ENCODE results near the gene EVX2. TPM values are rescaled to one million over a fixed set of nuclear protein-coding genes. Genes with fewer than 3 reads are reported as not detected.

Gene EVX2
- total and polyA plus RNA-seq, 2 of the 13 experiments (the other 11 are each of a cell fraction or from before 2014, with no cell fraction given), result not detected

- no peak for TF ChIP-seq RFXANK (CRISPR knock-in tag; IDR thresholded peaks at IDR 0.05)
- TF ChIP-seq SP2 (CRISPR knock-in tag; IDR thresholded peaks at IDR 0.05), result no peak
- TF ChIP-seq ZNF530 (CRISPR knock-in tag; IDR thresholded peaks at IDR 0.05; ENCODE audit: low read depth), result no peak
- TF ChIP-seq ARNT2 (CRISPR knock-in tag; IDR thresholded peaks at IDR 0.05; ENCODE audit: low read depth), result no peak
- no peak for TF ChIP-seq TRIM24 (CRISPR knock-in tag; IDR thresholded peaks at IDR 0.05)
- TF ChIP-seq STAG1 (CRISPR knock-in tag; IDR thresholded peaks at IDR 0.05), result peak; percentile 100
- TF ChIP-seq, protein P1, sequence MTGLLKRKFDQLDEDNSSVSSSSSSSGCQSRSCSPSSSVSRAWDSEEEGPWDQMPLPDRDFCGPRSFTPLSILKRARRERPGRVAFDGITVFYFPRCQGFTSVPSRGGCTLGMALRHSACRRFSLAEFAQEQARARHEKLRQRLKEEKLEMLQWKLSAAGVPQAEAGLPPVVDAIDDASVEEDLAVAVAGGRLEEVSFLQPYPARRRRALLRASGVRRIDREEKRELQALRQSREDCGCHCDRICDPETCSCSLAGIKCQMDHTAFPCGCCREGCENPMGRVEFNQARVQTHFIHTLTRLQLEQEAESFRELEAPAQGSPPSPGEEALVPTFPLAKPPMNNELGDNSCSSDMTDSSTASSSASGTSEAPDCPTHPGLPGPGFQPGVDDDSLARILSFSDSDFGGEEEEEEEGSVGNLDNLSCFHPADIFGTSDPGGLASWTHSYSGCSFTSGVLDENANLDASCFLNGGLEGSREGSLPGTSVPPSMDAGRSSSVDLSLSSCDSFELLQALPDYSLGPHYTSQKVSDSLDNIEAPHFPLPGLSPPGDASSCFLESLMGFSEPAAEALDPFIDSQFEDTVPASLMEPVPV (CRISPR knock-in tag; IDR thresholded peaks at IDR 0.05), result no peak
- TF ChIP-seq ZMYM4 (CRISPR knock-in tag; IDR thresholded peaks at IDR 0.05), result peak; percentile 35; the same call in 1 of the 2 replicates
- TF ChIP-seq POLR2G (IDR thresholded peaks at IDR 0.05; ENCODE audit: low read depth, low read length), result no peak
- TF ChIP-seq ZNF263 (CRISPR knock-in tag; IDR thresholded peaks at IDR 0.05), result no peak
- no peak for TF ChIP-seq RFX5 (IDR thresholded peaks at IDR 0.05; ENCODE audit: low read depth, low read length)
- no peak for TF ChIP-seq MAFF (IDR thresholded peaks at IDR 0.05; ENCODE audit: low read depth, low read length)
- TF ChIP-seq ZNF782 (CRISPR knock-in tag; IDR thresholded peaks at IDR 0.05; ENCODE audit: borderline replicate concordance), result no peak
- TF ChIP-seq ZNF12 (CRISPR knock-in tag; IDR thresholded peaks at IDR 0.05), result no peak
- no peak for TF ChIP-seq ZFP1 (CRISPR knock-in tag; IDR thresholded peaks at IDR 0.05)
- TF ChIP-seq FOSL2 (CRISPR knock-in tag; IDR thresholded peaks at IDR 0.05), result peak; percentile 41; the same call in 1 of the 2 replicates
- no peak for TF ChIP-seq ZNF737 (CRISPR knock-in tag; IDR thresholded peaks at IDR 0.05; ENCODE audit: borderline replicate concordance)
- TF ChIP-seq ZNF510 (CRISPR knock-in tag; IDR thresholded peaks at IDR 0.05; ENCODE audit: low read depth), result no peak
- TF ChIP-seq GLI4 (CRISPR knock-in tag; IDR thresholded peaks at IDR 0.05; ENCODE audit: borderline replicate concordance), result peak; percentile 49; the same call in 1 of the 2 replicates
- TF ChIP-seq TIGD3 (CRISPR knock-in tag; IDR thresholded peaks at IDR 0.05; ENCODE audit: borderline replicate concordance), result no peak
- TF ChIP-seq ZBTB20 (CRISPR knock-in tag; IDR thresholded peaks at IDR 0.05; ENCODE audit: borderline replicate concordance, low read depth), result no peak
- no peak for TF ChIP-seq ZNF652 (CRISPR knock-in tag; IDR thresholded peaks at IDR 0.05; ENCODE audit: borderline replicate concordance, low read depth)
- TF ChIP-seq ATF7-NPFF (CRISPR knock-in tag; IDR thresholded peaks at IDR 0.05; ENCODE audit: low read depth), result no peak
- TF ChIP-seq ADNP (CRISPR knock-in tag; IDR thresholded peaks at IDR 0.05), result no peak
- TF ChIP-seq HOXA5 (CRISPR knock-in tag; IDR thresholded peaks at IDR 0.05), result no peak
- no peak for TF ChIP-seq ARHGAP35 (CRISPR knock-in tag; IDR thresholded peaks at IDR 0.05; ENCODE audit: borderline replicate concordance)
- TF ChIP-seq ZNF576 (CRISPR knock-in tag; IDR thresholded peaks at IDR 0.05), result no peak
- no peak for TF ChIP-seq JUN (CRISPR knock-in tag; IDR thresholded peaks at IDR 0.05)
- TF ChIP-seq KLF11 (CRISPR knock-in tag; IDR thresholded peaks at IDR 0.05), result no peak
- peak; percentile 94 for TF ChIP-seq EED (CRISPR knock-in tag; IDR thresholded peaks at IDR 0.05)
- TF ChIP-seq NCOA1 (CRISPR knock-in tag; IDR thresholded peaks at IDR 0.05), result no peak
Observed at GRCh38 chr2:176096986-176097819, 13.4 kb upstream of the EVX2 start (continued).

Measured in HepG2 (cell line).